Transverse colon (tissue), 4 donors: ENCODE data around the gene WDR5. TPM values are rescaled to one million over a fixed set of nuclear protein-coding genes. Genes with fewer than 3 reads are reported as not detected.

Experiments
- DNase-seq: peaks from one replicate; pipeline ENCODE4 v3.0.0-alpha.2; 2019
- H3K27ac ChIP-seq, 4 donors: fragments of 200-600 bp; sonication (generic); 2 replicates each; pipeline ENCODE4 v1.5.1; 2016 to 2018; ENCODE audit warnings: inconsistent platforms in 4 of 4
- H3K27me3 ChIP-seq: fragments of 200-600 bp; sonication (generic); 2 replicates; pipeline ENCODE4 v1.5.1; 2017; ENCODE audit warnings: inconsistent platforms
- H3K36me3 ChIP-seq, 4 donors: fragments of 200-600 bp; sonication (generic); 2 replicates each; pipeline ENCODE4 v1.5.1; 2017 to 2019; ENCODE audit warnings: inconsistent platforms in 4 of 4
- H3K4me1 ChIP-seq, 4 donors: fragments of 200-600 bp; sonication (generic); 2 replicates each; pipeline ENCODE4 v1.5.1; 2017 to 2020; ENCODE audit warnings: inconsistent platforms in 4 of 4
- H3K4me3 ChIP-seq, 4 donors: fragments of 200-600 bp; sonication (generic); 1 replicate in 1 of 4; 2 replicates in 3 of 4; pipeline versions ENCODE4 v1.5.1 to v1.6.1; 2017 to 2019; ENCODE audit warnings: inconsistent platforms in 4 of 4
- H3K9me3 ChIP-seq, 2 donors: fragments of 200-600 bp; sonication (generic); 2 replicates each; pipeline ENCODE4 v1.5.1; 2017 to 2019; ENCODE audit warnings: inconsistent platforms in 2 of 2
- CTCF ChIP-seq, 5 experiments: fragments of 200-600 bp in 3 of 5; fragments of 450-650 bp in 2 of 5; sonication (generic) in 3 of 5; IDR thresholded peaks; 1 replicate in 2 of 5; 2 replicates in 3 of 5; pipeline ENCODE4 v1.5.1; 2016 to 2017; ENCODE audit warnings: antibody characterized with exemption in 5 of 5, inconsistent platforms in 3 of 5, mild to moderate bottlenecking in 2 of 5, moderate library complexity in 1 of 5
- EP300 ChIP-seq: sonication (generic); formaldehyde crosslinking; IDR thresholded peaks from one replicate; pipeline ENCODE4 v1.6.1; 2017; ENCODE audit warnings: antibody characterized with exemption, low read depth
- POLR2A ChIP-seq: fragments of 450-650 bp; IDR thresholded peaks from one replicate; pipeline ENCODE4 v1.6.1; 2016; ENCODE audit warnings: antibody characterized with exemption, mild to moderate bottlenecking, moderate library complexity
- POLR2AphosphoS5 ChIP-seq, 3 donors: sonication (generic); formaldehyde crosslinking; IDR thresholded peaks; one replicate each; pipeline ENCODE4 v1.6.1; 2016; ENCODE audit warnings: antibody characterized with exemption in 3 of 3
- WGBS, 2 donors: methylation state at CpG; one replicate each; pipeline ENCODE4 v1.1.5; 2018; ENCODE audit warnings: low coverage in 1 of 2; 5-methylcytosine and 5-hydroxymethylcytosine counted together
- in situ Hi-C, 4 donors: fragments of 200-750 bp; cut with MboI; loops; one replicate each; pipeline versions ENCODE4 v1.15.0 to v1.15.1; 2017; ENCODE audit warnings: low sequenced_read_pairs in 3 of 4, low pct_ligation_motif_present in 1 of 4, low pct_unique_long_range_greater_than_20kb in 1 of 4
- intact Hi-C: fragments of 100-400 bp; cut with DNase I; formaldehyde crosslinking; loops from one replicate; pipeline ENCODE4 v1.15.1; 2023; ENCODE audit warnings: low total_unique reads
- total RNA-seq, 4 donors: library from RNA; depleted of rRNA; stranded (reverse); fragments of >200 nt; gene quantifications; one replicate each; pipeline ENCODE4 v1.1.0, GENCODE V29; 2016

Gene WDR5
- total RNA-seq: 10 to 100 TPM in 3 of 4 donors, 1 to 10 TPM in 1; 8.2 to 95.7 (median 16.3) TPM

GRCh38 chr9:134135343-134136117, at the start of gene WDR5:
Gene WDR5, plus strand, starts transcription at chr9:134136082. Its CDS starts 3,796 bp downstream, at chr9:134139878.
- in situ Hi-C loops: no loop called here
- TF ChIP-seq CTCF (IDR thresholded peaks at IDR 0.05) (peak in 2 of 5 experiments; percentile 10 to 11), POLR2A (peak; percentile 62), POLR2AphosphoS5 (IDR thresholded peaks at IDR 0.05) (peak in 2 of 3 donors; percentile 7 to 35), EP300 (no peak)
- peak; percentile 93 for DNase-seq
- Histone ChIP-seq H3K9me3 (no peaks in the 10 kb centered on the region), H3K4me3 (peak within 1 kb of the TSS; percentile 95 to 98 (median 97)), H3K27ac (peak within 1 kb of the TSS; percentile 92 to 97 (median 96)), H3K4me1 (peaks cover 16 to 47% (median 41%) of the 10 kb centered on the region in 4 donors), H3K36me3 (peaks cover 0 to 4% (median under 1%) of the 10 kb centered on the region in 4 donors), H3K27me3 (no peaks in the 10 kb centered on the region)
- intact Hi-C loops: no loop called here
- WGBS, 2 donors: 0% methylated on average over 63 of the region's 81 CpGs; no CpG with 5 or more reads in 1 of the 2 donors

DNA sequence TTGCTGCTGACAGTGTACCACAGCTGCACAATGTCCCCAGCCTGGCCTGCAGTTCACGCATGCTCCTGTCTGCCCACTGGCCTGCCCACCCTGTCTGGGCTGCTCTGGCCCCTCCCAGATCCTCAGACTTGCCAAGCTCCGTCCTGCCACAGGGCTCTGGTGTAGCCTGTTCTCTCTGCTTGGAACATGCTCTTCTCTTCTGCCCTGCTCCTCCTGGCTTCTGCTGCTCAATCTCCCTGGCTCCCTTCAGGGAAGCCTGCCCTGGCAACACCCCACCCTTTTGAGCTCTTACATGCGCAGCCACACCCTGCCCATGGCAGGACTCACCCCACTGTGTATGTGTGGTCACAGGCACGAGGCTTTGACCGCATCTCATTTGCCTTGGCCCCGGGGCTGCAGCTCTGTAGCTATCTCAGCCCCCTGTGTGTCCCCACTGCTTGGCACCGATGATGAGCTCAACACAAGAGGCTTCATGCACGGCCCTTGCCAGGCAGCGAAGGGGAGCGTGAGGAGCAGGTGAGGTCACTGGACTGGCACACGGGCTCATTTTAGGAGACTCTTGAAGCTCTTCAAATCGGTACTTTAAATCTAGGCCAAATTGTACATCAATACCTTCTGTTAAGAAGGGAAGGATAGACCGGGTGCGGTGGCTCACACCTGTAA, 47.7 kb upstream of the WDR5 start:
- TF ChIP-seq POLR2AphosphoS5 (IDR thresholded peaks at IDR 0.05) (no peak), EP300 (no peak), POLR2A (no peak), CTCF (IDR thresholded peaks at IDR 0.05) (no peak)
- intact Hi-C loops (no loop called here), in situ Hi-C loops (no loop called here)
- Histone ChIP-seq H3K36me3 (no peaks in the 10 kb centered on the region), H3K4me1 (no peaks in the 10 kb centered on the region), H3K27me3 (peaks cover 10% of the 10 kb centered on the region), H3K4me3 (no peak overlapping the region), H3K9me3 (peaks cover 0 to 5% of the 10 kb centered on the region in 2 donors), H3K27ac (no peak overlapping the region)
- 67 to 85% methylated on average over 5 to 14 of the region's 14 CpGs for WGBS, 2 donors
- DNase-seq: peak; percentile 17

DNA sequence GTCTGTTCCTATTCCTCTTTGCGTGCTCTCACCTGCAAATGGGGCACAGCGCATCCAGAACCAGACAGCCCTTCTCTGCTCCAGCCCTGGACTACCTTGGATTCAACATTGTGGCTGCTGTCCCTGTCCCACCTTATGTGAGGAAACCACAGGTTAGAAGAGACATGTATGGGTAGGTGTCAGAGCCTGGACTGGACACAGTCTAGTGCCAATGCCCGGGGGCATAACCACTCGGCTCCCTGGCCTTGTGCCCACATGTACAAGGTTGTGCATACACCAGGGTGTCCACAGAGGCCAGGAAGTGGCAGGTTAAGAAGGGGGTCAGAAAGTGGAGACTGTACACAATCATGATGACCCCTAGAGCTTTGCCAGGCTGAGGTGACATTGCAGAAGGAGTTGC, 45.9 kb upstream of the WDR5 start:
- intact Hi-C loops (loop anchor here (10.0 kb wide), 1 partner anchor 295 kb away; no protein-coding TSS in a partner anchor), in situ Hi-C loops (no loop called here)
- no peaks in the 10 kb centered on the region for H3K36me3 ChIP-seq
- H3K27ac ChIP-seq: no peak overlapping the region
- H3K27me3 ChIP-seq: peaks cover 10% of the 10 kb centered on the region
- TF ChIP-seq POLR2A (no peak), CTCF (IDR thresholded peaks at IDR 0.05) (no peak), POLR2AphosphoS5 (IDR thresholded peaks at IDR 0.05) (no peak), EP300 (no peak)
- no peak overlapping the region for H3K4me3 ChIP-seq
- no peak for DNase-seq
- peaks cover 0 to 5% of the 10 kb centered on the region in 2 donors for H3K9me3 ChIP-seq
- 80 to 93% methylated on average over 2 to 4 of the region's 4 CpGs for WGBS, 2 donors
- H3K4me1 ChIP-seq: no peaks in the 10 kb centered on the region

DNA sequence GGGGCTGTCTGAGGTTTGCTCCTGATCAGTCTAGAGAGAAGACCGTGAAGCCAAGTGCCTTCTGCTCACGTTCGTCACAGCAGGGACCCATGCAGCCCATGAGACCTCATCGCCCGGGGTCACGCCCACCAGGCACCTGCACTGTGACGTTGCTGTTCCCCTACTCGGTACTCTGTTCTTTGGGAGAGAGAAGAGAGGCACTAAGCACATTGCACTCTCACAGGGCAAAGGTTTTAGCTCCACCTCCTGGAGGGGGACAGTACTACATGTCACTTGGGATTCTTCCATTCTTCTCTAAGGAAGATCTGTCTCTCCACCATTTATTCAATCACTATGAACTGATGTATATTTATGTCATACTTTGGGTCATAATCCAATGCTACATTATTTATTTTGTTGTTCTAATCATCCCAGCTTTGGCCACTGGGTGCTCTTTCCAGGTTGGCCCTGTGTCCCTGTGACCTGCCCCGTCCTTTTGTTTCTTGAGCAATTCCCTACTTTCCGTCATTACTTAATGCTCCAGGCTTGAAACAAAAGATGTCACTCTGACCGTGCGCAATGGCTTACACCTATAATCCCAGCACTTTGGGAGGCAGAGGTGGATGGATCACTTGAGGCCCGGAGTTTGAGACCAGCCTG, 36.6 kb upstream of the WDR5 start:
- Histone ChIP-seq H3K4me3 (no peak overlapping the region), H3K27me3 (no peaks in the 10 kb centered on the region), H3K27ac (no peak overlapping the region), H3K36me3 (no peaks in the 10 kb centered on the region), H3K4me1 (no peaks in the 10 kb centered on the region), H3K9me3 (no peaks in the 10 kb centered on the region)
- DNase-seq: peak; percentile 60
- intact Hi-C loops (loop anchor here (10.0 kb wide), 1 partner anchor 304 kb away; no protein-coding TSS in a partner anchor), in situ Hi-C loops (no loop called here)
- WGBS, 2 donors: 38 to 85% methylated on average over 5 to 13 of the region's 13 CpGs
- TF ChIP-seq POLR2AphosphoS5 (IDR thresholded peaks at IDR 0.05) (no peak), CTCF (IDR thresholded peaks at IDR 0.05) (peak; percentile 66 to 79 (median 74))
